ENCODE results near the gene ZNF581. TPM values are rescaled to one million over a fixed set of nuclear protein-coding genes. Genes with fewer than 3 reads are reported as not detected.

The ZNF581 gene
- total RNA-seq, 1 experiment from 2014 or later = 39.0 TPM

GRCh38 chr19:55691561-55692481, 48.4 kb downstream of the ZNF581 start:
- intact Hi-C loops (cut with micrococcal nuclease; ENCODE audit: unreplicated experiment) (no loop called here), in situ Hi-C loops (cut with HindIII; ENCODE audit: low pct_unique_long_range_greater_than_20kb, low sequenced_read_pairs) (no loop called here)
- Histone ChIP-seq H3K27me3 (ENCODE audit: control insufficient read depth, insufficient read depth, low read length) (no peaks in the 10 kb centered on the region), H3K4me1 (ENCODE audit: control insufficient read depth, insufficient read depth, low read length) (peaks cover 3% of the 10 kb centered on the region; the same call in 1 of the 2 replicates), H3K9me3 (ENCODE audit: control insufficient read depth, insufficient read depth, low read depth, low read length) (no peaks in the 10 kb centered on the region), H3K27ac (ENCODE audit: low read length) (no peak overlapping the region), H3K4me3 (ENCODE audit: low read depth in 2 of 2, low read length in 2 of 2) (no peak overlapping the region), H3K36me3 (ENCODE audit: control insufficient read depth, insufficient read depth, low read length) (peaks cover 5% of the 10 kb centered on the region)
- ATAC-seq (no peak), DNase-seq (ENCODE audit: low read depth, low spot score) (no peak)
- no peak for TF ChIP-seq TCF7L2 (IDR thresholded peaks at IDR 0.05; ENCODE audit: low read depth, low read length)
- BruUV-seq (replicated peaks) = no TSS peak
- POLR2A ChIA-PET = interaction anchor here (0.7 kb wide), 1 partner anchor 339 kb away, joined by 5 read pairs; no protein-coding TSS in a partner anchor
- CTCF ChIA-PET = interaction anchor here (0.7 kb wide), 1 partner anchor 85 kb away, joined by 14 read pairs; no protein-coding TSS in a partner anchor

GRCh38 chr19:55692681-55693081, 49.2 kb downstream of the ZNF581 start:
- Histone ChIP-seq H3K36me3 (ENCODE audit: control insufficient read depth, insufficient read depth, low read length) (peaks cover 5% of the 10 kb centered on the region), H3K4me1 (ENCODE audit: control insufficient read depth, insufficient read depth, low read length) (peaks cover 3% of the 10 kb centered on the region; the same call in 1 of the 2 replicates), H3K9me3 (ENCODE audit: control insufficient read depth, insufficient read depth, low read depth, low read length) (no peaks in the 10 kb centered on the region), H3K27me3 (ENCODE audit: control insufficient read depth, insufficient read depth, low read length) (no peaks in the 10 kb centered on the region), H3K4me3 (ENCODE audit: low read depth in 2 of 2, low read length in 2 of 2) (no peak overlapping the region), H3K27ac (ENCODE audit: low read length) (no peak overlapping the region)
- DNase-seq (ENCODE audit: low read depth, low spot score) = no peak
- no TSS peak for BruUV-seq (replicated peaks)
- no peak for TF ChIP-seq CTCF (IDR thresholded peaks at IDR 0.05)
- TF ChIP-seq POLR2AphosphoS5 (IDR thresholded peaks at IDR 0.05; ENCODE audit: low read depth, low read length) = no peak
- no peak for TF ChIP-seq SIN3A (IDR thresholded peaks at IDR 0.05; ENCODE audit: borderline replicate concordance, insufficient read depth, low read depth, low read length)
- TF ChIP-seq TCF7L2 (IDR thresholded peaks at IDR 0.05; ENCODE audit: low read depth, low read length) = no peak
- no peak for TF ChIP-seq REST (IDR thresholded peaks at IDR 0.05; ENCODE audit: insufficient read depth in 1 of 2, low read depth in 2 of 2, low read length in 1 of 2)
- CTCF ChIA-PET = no interaction called here
- POLR2A ChIA-PET = no interaction called here
- ATAC-seq = no peak
- intact Hi-C loops (cut with micrococcal nuclease; ENCODE audit: unreplicated experiment) = no loop called here
- in situ Hi-C loops (cut with HindIII; ENCODE audit: low pct_unique_long_range_greater_than_20kb, low sequenced_read_pairs) = no loop called here
